Measurements from ENCODE around the gene CAPRIN1.

Gene CAPRIN1

GRCh38 chr11:34051349-34052035 lies at the start of gene CAPRIN1:
TSS of gene CAPRIN1 (plus strand) at chr11:34051731. CDS start at chr11:34052421, 690 bp downstream.
- DNase-seq = peak; percentile 84

GRCh38 chr11:34002420-34002819 lies 49.1 kb upstream of the CAPRIN1 start:
- DNase-seq = no peak

GRCh38 chr11:34004236-34004635 lies 47.3 kb upstream of the CAPRIN1 start:
- no peak for DNase-seq

- no peak for DNase-seq
Measured at GRCh38 chr11:34006876-34007275, 44.7 kb upstream of the CAPRIN1 start.

- DNase-seq = no peak
Measured at GRCh38 chr11:34012734-34013133, 38.8 kb upstream of the CAPRIN1 start.

GRCh38 chr11:34013898-34014571 lies 37.5 kb upstream of the CAPRIN1 start:
- DNase-seq = no peak

- DNase-seq = no peak
Measured at GRCh38 chr11:34021977-34022735, 29.4 kb upstream of the CAPRIN1 start.

- DNase-seq = no peak
Measured at GRCh38 chr11:34026432-34026831, 25.1 kb upstream of the CAPRIN1 start.

GRCh38 chr11:34027516-34028408 lies 23.8 kb upstream of the CAPRIN1 start:
- DNase-seq = no peak

GRCh38 chr11:34028425-34028824 lies 23.1 kb upstream of the CAPRIN1 start:
- no peak for DNase-seq

GRCh38 chr11:34029176-34029575 lies 22.4 kb upstream of the CAPRIN1 start:
- no peak for DNase-seq

- no peak for DNase-seq
Measured at GRCh38 chr11:34030382-34030781, 21.1 kb upstream of the CAPRIN1 start.

GRCh38 chr11:34033399-34033798 lies 18.1 kb upstream of the CAPRIN1 start:
- DNase-seq = no peak

GRCh38 chr11:34034053-34034452 lies 17.5 kb upstream of the CAPRIN1 start:
- DNase-seq = no peak

GRCh38 chr11:34036456-34036855 lies 15.1 kb upstream of the CAPRIN1 start:
- no peak for DNase-seq

- DNase-seq = no peak
Measured at GRCh38 chr11:34037016-34037415, 14.5 kb upstream of the CAPRIN1 start.

- DNase-seq = no peak
Measured at GRCh38 chr11:34040571-34040970, 11.0 kb upstream of the CAPRIN1 start.

GRCh38 chr11:34044664-34045485 lies 6.7 kb upstream of the CAPRIN1 start:
- DNase-seq = no peak

- no peak for DNase-seq
Measured at GRCh38 chr11:34049028-34049427, 2.5 kb upstream of the CAPRIN1 start.

GRCh38 chr11:34050581-34051348 lies 766 bp upstream of the CAPRIN1 start:
- DNase-seq = no peak

GRCh38 chr11:34052036-34052607 lies 591 bp downstream of the CAPRIN1 start:
- DNase-seq = peak; percentile 89

Data from stimulated activated naive CD4-positive, alpha-beta T cell treated with Interleukin-2 at 50 U/mL for 16 hours (primary cell).